NT2/D1 (cell line): ENCODE measurements around the gene CIB4.

Source experiments
- DNase-seq: peaks from one replicate; pipeline ENCODE4 v3.0.0-alpha.2; 2011; ENCODE audit warnings: low read depth, low spot score
- H3K27me3 ChIP-seq: 2 replicates; pipeline ENCODE4 v1.6.0; 2011; ENCODE audit warnings: mild to moderate bottlenecking; ENCODE audit not compliant: insufficient read length, insufficient read depth
- H3K36me3 ChIP-seq: 2 replicates; pipeline ENCODE4 v1.6.1; 2011; ENCODE audit warnings: mild to moderate bottlenecking, low read length, mixed read lengths; ENCODE audit not compliant: insufficient read depth, insufficient read length
- H3K4me1 ChIP-seq: 2 replicates; pipeline ENCODE4 v1.5.1; 2011; ENCODE audit not compliant: insufficient read depth, insufficient read length
- H3K4me3 ChIP-seq: 2 replicates; pipeline ENCODE4 v1.5.1; 2011; ENCODE audit warnings: low read depth; ENCODE audit not compliant: insufficient read length
- H3K9ac ChIP-seq: 2 replicates; pipeline ENCODE4 v1.6.0; 2011; ENCODE audit warnings: low read depth; ENCODE audit not compliant: insufficient read length
- H3K9me3 ChIP-seq: 2 replicates; pipeline ENCODE4 v1.5.1; 2011; ENCODE audit warnings: mild to moderate bottlenecking, low read length; ENCODE audit not compliant: insufficient read depth
- SUZ12 ChIP-seq: IDR thresholded peaks from 2 replicates; pipeline ENCODE4 v1.6.1; 2011; ENCODE audit not compliant: insufficient read length, insufficient read depth; ENCODE audit errors: extremely low read depth
- YY1 ChIP-seq: IDR thresholded peaks from 2 replicates; pipeline ENCODE4 v1.6.1; 2011; ENCODE audit not compliant: insufficient read length, insufficient read depth
- ZNF274 ChIP-seq: IDR thresholded peaks from 2 replicates; pipeline ENCODE4 v1.6.1; 2011; ENCODE audit warnings: mild to moderate bottlenecking, low read depth, low read length

CIB4 gene

DNA sequence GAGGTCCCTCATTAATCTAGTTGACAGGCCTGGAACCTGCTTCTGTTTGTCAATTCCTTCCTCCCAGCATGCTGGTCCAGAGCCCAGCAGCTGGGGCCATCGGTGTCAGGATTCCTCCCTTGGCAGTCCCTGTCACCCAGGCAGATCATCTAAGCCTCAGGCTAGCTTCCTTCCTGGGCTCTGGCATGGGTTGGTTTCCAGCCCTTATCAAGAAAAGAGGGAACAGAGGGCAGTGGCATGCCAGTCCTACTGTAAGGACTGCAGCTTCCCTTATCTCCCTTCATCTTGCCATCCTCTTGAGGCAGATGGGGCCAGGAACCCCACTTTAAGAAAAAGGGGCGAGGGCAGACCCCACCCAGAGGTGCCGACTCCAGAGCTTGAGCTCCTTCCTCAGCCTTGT is 40.5 kb upstream of the CIB4 start:
- no peak for DNase-seq
- Histone ChIP-seq H3K4me1 (peaks cover 4% of the 10 kb centered on the region), H3K27me3 (no peaks in the 10 kb centered on the region), H3K4me3 (no peak overlapping the region), H3K9me3 (peaks cover 15% of the 10 kb centered on the region), H3K9ac (no peak overlapping the region), H3K36me3 (no peaks in the 10 kb centered on the region)
- TF ChIP-seq YY1 (no peak), SUZ12 (no peak), ZNF274 (no peak)

GRCh38 chr2:26679867-26680266 is 38.7 kb upstream of the CIB4 start:
- no peak overlapping the region for H3K9ac ChIP-seq
- H3K36me3 ChIP-seq = no peaks in the 10 kb centered on the region
- H3K4me1 ChIP-seq = peaks cover 4% of the 10 kb centered on the region
- no peak for TF ChIP-seq YY1
- TF ChIP-seq SUZ12 = no peak
- TF ChIP-seq ZNF274 = no peak
- DNase-seq = no peak
- no peak overlapping the region for H3K4me3 ChIP-seq
- H3K27me3 ChIP-seq = no peaks in the 10 kb centered on the region
- H3K9me3 ChIP-seq = peaks cover 15% of the 10 kb centered on the region

GRCh38 chr2:26678035-26678434 is 36.9 kb upstream of the CIB4 start:
- no peak for DNase-seq
- Histone ChIP-seq H3K9ac (no peak overlapping the region), H3K27me3 (no peaks in the 10 kb centered on the region), H3K9me3 (peaks cover 15% of the 10 kb centered on the region), H3K4me1 (peaks cover 4% of the 10 kb centered on the region), H3K36me3 (no peaks in the 10 kb centered on the region), H3K4me3 (no peak overlapping the region)
- TF ChIP-seq ZNF274 (no peak), SUZ12 (no peak), YY1 (no peak)

GRCh38 chr2:26675651-26676255 is 34.6 kb upstream of the CIB4 start:
- H3K9ac ChIP-seq = no peak overlapping the region
- H3K9me3 ChIP-seq = peaks cover 15% of the 10 kb centered on the region
- DNase-seq = no peak
- TF ChIP-seq SUZ12 (no peak), ZNF274 (no peak), YY1 (no peak)
- no peaks in the 10 kb centered on the region for H3K27me3 ChIP-seq
- H3K4me1 ChIP-seq = no peaks in the 10 kb centered on the region
- no peak overlapping the region for H3K4me3 ChIP-seq
- no peaks in the 10 kb centered on the region for H3K36me3 ChIP-seq

GRCh38 chr2:26674771-26675170 is 33.6 kb upstream of the CIB4 start:
- Histone ChIP-seq H3K9me3 (peaks cover 15% of the 10 kb centered on the region), H3K27me3 (no peaks in the 10 kb centered on the region), H3K4me3 (no peak overlapping the region), H3K36me3 (no peaks in the 10 kb centered on the region), H3K9ac (no peak overlapping the region), H3K4me1 (no peaks in the 10 kb centered on the region)
- TF ChIP-seq SUZ12 = no peak
- no peak for TF ChIP-seq ZNF274
- no peak for TF ChIP-seq YY1
- no peak for DNase-seq

GRCh38 chr2:26674002-26674751 is 33.0 kb upstream of the CIB4 start:
- TF ChIP-seq ZNF274 (no peak), SUZ12 (no peak), YY1 (no peak)
- H3K9ac ChIP-seq = no peak overlapping the region
- H3K4me1 ChIP-seq = no peaks in the 10 kb centered on the region
- peaks cover 15% of the 10 kb centered on the region for H3K9me3 ChIP-seq
- no peaks in the 10 kb centered on the region for H3K27me3 ChIP-seq
- no peak for DNase-seq
- H3K4me3 ChIP-seq = no peak overlapping the region
- H3K36me3 ChIP-seq = no peaks in the 10 kb centered on the region

GRCh38 chr2:26672818-26673393 is 31.7 kb upstream of the CIB4 start:
- TF ChIP-seq SUZ12 = no peak
- TF ChIP-seq ZNF274 = no peak
- Histone ChIP-seq H3K9ac (no peak overlapping the region), H3K4me3 (no peak overlapping the region), H3K9me3 (peaks cover 10% of the 10 kb centered on the region), H3K27me3 (no peaks in the 10 kb centered on the region), H3K4me1 (no peaks in the 10 kb centered on the region), H3K36me3 (no peaks in the 10 kb centered on the region)
- no peak for DNase-seq
